SK-N-SH treated with all-trans-retinoic acid at 6 μM for 48 hours (cell line): ENCODE measurements around the gene HOXC10.

Experiments used
- TOX ChIP-seq: fragments of 250-450 bp; sonication (Bioruptor Pico); IDR thresholded peaks from 2 replicates; pipeline ENCODE4 v1.8.0; 2021; ENCODE audit warnings: mild to moderate bottlenecking, moderate library complexity, borderline replicate concordance
- ZFP30 ChIP-seq: fragments of 450-650 bp; formaldehyde crosslinking; IDR thresholded peaks from 2 replicates; pipeline ENCODE4 v1.5.0; 2022; ENCODE audit warnings: mild to moderate bottlenecking, moderate library complexity
- TF ChIP-seq, protein P1 (sequence below): fragments of 250-450 bp; sonication (Bioruptor Pico); IDR thresholded peaks from 2 replicates; pipeline ENCODE4 v1.8.0; 2020; ENCODE audit warnings: mild to moderate bottlenecking, moderate library complexity, borderline replicate concordance

DNA sequence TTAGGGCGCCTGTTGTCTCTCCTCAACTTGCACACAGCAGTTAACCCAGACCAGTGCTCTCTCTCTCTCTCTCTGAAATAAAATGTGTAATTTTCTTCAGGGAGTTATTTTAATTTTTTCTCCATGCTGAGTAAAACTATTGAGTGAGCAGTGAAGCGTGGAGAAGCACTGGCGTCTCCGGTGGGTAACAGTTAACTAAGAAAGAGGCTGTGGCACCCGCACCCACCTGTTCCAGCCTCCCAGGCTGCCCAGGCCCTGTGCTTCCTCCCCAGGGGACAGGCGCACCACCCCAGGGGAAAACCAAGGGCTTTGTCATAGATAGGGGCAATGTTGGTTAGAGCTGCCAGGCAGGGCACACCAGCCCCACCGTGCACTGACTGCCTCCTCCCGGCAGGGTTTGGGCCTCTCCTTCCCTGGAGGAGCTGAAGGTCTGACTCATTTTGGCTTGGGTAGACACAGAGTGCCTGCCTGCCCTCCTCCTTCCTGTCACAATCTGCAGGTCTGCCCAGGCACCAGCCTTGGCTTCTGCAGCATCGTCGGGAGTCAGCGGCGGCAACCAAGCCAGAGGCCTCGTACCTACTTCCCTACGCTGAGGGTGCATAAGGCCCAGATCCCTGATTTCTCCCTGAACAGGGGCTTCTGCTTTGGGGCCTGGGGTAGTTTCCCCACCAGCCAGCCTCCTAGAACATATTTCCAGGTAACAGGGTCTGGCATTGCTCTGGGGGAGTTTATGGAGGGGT is 51.8 kb downstream of the HOXC10 start:
- no peak for TF ChIP-seq ZFP30 (CRISPR knock-in tag)
- TF ChIP-seq, protein P1, sequence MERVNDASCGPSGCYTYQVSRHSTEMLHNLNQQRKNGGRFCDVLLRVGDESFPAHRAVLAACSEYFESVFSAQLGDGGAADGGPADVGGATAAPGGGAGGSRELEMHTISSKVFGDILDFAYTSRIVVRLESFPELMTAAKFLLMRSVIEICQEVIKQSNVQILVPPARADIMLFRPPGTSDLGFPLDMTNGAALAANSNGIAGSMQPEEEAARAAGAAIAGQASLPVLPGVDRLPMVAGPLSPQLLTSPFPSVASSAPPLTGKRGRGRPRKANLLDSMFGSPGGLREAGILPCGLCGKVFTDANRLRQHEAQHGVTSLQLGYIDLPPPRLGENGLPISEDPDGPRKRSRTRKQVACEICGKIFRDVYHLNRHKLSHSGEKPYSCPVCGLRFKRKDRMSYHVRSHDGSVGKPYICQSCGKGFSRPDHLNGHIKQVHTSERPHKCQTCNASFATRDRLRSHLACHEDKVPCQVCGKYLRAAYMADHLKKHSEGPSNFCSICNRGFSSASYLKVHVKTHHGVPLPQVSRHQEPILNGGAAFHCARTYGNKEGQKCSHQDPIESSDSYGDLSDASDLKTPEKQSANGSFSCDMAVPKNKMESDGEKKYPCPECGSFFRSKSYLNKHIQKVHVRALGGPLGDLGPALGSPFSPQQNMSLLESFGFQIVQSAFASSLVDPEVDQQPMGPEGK (CRISPR knock-in tag), result no peak
- TF ChIP-seq TOX (CRISPR knock-in tag), result no peak
